GM12892 (cell line): ENCODE results near the gene PTPRU.

Experiments used
- POLR2A ChIP-seq: IDR thresholded peaks from 2 replicates; pipeline ENCODE4 v1.6.1; 2011; ENCODE audit warnings: low read depth, low read length, control low read depth
- POLR2AphosphoS5 ChIP-seq: IDR thresholded peaks from 2 replicates; pipeline ENCODE4 v1.6.1; 2011; ENCODE audit warnings: low read depth, low read length, control low read depth
- TAF1 ChIP-seq: IDR thresholded peaks from 2 replicates; pipeline ENCODE4 v1.6.1; 2011; ENCODE audit warnings: low read depth, mild to moderate bottlenecking, control low read depth, low read length, borderline replicate concordance

GRCh38 chr1:29330089-29330488 is 93.8 kb downstream of the PTPRU start:
- no peak for TF ChIP-seq POLR2A
- TF ChIP-seq TAF1, result no peak
- TF ChIP-seq POLR2AphosphoS5, result no peak
